HG03135 (cell line): ENCODE data around the gene DNAJC8.

Experiments
- ATAC-seq: cut with Tn5 transposase; IDR thresholded peaks from one replicate; pipeline ENCODE4 v1.9.1; 2021; ENCODE audit warnings: mild to moderate bottlenecking, moderate library complexity; ENCODE audit not compliant: unreplicated experiment

DNAJC8 gene

DNA sequence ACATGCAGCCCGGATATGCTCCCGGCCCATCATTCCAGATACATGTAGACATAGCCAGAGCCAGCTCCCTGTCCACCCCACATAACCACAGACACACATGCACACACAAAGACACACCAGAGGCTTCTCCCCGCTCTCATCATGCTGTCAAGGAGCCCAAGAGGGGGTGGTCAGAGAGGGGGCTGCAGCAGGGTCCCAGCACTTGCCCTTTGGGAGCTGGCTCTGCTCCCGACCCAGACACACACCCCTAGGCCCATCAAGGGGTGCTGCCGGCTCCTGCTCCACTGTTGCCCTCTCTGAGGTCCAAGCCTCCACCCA, 58.9 kb downstream of the DNAJC8 start:
- no peak for ATAC-seq

DNA sequence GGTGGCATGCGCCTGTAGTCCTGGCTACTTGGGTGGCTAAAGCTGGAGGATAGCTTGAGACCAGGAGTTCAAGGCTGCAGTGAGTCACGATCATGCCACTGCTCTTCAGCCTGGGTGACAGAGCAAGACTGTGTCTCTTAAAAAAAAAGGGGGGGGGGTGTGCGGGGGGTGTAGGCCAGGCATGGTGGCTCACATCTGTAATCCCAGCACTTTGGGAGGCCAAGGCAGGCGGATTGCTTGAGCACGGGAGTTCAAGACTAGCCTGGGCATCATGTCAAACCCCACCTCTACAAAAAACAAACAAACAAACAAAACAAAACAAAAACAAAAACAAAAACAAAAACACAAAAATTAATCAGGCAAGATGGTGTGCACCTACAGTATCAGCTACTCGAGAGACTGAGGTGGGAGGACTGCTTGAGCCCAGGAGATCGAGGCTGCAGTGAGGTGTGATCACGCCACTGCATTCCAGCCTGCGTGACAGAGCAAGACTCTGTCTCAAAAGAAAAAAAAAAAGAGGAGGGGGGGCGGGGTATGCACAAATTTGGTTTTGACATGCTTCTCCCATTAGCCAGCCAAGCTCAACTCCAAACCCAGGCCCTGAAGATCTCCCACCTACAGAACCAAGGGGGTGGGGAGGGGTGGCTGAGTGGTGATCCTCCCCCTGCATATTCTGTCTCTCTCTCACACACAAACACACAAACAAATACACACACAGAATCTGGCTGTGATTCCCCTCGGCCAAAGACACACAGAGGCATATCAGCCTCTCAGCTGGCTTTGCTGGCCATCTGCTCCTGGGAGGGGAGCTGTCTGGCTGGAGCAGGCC, 59.5 kb downstream of the DNAJC8 start:
- ATAC-seq = no peak

GRCh38 chr1:28172713-28173150, 60.1 kb downstream of the DNAJC8 start:
- ATAC-seq = peak; percentile 70

DNA sequence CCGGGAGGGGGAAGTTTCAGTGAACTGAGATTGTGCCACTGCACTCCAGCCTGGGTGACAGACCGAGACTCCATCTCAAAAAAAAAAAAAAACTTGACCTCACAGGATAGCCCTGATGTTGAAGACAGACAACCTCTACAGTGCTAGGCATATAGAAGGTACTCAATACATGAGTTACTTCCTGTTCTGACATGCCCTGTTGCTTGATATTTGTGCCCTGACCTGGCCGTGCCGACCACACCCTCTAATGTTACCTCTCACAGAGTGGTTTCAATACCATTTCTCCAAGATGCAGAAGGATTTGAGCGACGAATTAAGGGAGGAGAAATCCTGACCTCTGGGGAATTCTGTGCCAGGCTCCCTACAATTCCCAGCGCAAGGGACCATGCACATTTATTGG, 61.6 kb downstream of the DNAJC8 start:
- ATAC-seq = no peak

DNA sequence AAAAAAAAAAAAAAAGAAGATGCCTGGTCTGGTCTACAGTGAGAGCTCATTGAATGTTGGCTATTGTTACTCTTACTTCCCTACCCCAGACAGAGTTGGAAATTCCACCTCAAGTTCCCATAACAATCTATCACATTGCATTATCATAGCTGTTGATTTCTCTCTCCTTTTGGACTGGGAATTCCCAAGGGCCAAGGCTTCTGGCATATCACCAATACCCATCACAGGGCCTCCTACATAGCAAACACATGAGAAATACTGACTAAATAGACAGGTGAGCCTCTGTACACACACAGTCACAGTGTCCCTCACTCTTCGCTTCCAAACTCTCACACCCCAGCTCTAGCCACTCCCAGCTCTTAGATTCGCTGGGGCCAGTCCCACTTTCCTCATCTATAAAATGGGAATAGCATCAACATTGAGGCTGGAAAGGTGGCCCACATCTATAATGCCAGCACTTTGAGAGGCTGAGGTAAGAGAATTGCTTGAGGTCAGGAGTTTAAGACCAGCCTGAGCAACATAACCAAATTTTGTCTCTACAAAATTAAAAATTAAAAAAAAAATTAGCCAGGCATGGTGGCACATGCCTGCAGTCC, 62.7 kb downstream of the DNAJC8 start:
- no peak for ATAC-seq

GRCh38 chr1:28163496-28164161, 69.2 kb downstream of the DNAJC8 start:
- no peak for ATAC-seq

DNA sequence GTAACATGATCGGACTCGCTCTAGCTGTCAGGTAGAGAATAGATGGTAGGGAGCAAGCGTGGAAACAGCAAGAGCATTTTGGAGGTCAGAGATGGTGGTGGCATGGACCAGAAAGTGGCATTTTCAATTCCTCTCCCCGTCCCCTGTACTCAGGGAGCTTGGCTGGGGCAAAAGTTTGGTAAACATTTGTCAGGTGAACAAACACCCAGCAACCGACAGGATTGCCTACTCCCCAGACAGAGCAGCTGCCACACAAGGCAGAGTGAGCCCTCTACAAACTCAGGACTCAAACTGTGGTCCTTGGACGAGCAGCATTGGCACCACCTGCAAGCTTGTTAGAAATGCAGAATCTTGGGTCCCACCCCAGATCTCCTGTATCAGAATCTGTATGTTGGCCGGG, 70.7 kb downstream of the DNAJC8 start:
- ATAC-seq = no peak

DNA sequence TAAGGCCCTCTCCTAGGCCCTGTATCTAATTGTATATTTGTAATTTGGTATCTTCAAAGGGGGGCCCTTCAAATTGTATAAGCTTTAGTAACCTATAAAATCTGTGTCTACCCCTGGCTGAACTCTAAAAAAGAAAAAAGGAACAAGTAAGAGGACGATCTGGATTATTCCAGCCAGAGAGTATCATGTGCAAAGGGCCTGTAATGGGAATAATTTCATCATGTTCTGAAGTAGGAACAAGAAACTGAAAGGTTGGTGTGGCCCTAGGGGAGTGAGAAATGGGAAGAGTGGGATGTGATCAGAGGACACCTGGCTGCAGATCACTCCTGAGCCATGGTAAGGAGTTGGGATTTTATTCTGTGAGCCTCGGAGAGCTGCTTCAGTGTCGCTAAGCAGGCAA, 71.1 kb downstream of the DNAJC8 start:
- no peak for ATAC-seq

- ATAC-seq = no peak
Observed at GRCh38 chr1:28160782-28161266, 72.0 kb downstream of the DNAJC8 start.

GRCh38 chr1:28159680-28160079, 73.1 kb downstream of the DNAJC8 start:
- no peak for ATAC-seq

DNA sequence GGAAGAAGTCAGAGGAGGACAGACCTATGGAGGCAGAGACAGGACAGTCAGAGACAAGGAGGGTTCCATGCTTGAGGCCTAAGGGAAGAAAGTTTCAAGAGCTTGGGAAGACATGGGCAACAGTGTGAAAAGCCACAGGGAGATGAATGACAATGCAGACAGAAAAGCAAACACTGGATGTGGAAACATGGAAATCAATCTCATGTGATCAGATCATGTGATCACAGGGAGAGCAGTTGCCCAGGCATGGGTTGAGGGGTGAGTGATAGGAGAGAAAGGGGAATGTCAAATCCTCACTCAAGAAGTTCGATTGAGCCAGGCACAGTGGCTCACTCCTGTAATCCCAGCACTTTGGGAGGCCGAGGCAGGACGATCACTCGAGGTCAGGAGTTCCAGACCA, 73.6 kb downstream of the DNAJC8 start:
- no peak for ATAC-seq

DNA sequence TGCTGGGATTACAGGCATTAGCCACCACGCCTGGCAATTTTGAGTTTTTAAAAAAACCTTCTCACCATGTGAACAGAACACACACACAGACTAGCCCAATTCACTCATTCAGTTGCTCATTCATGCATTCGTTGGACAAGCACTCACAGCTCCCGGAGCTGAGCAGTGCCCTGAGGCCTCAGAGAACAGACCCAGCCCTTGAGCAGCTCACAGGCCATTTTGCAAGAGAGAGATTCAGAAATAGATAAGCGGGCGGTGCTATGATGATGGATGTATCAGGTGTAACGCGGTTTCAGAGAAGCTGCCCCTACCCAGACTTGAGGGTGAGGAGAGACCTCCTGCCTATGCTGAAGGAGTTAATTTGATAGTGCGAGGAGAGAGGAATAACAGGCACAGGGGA, 74.9 kb downstream of the DNAJC8 start:
- ATAC-seq = no peak

- no peak for ATAC-seq
Observed at GRCh38 chr1:28156821-28157220, 76.0 kb downstream of the DNAJC8 start.

- ATAC-seq = no peak
Observed at GRCh38 chr1:28155628-28156027, 77.2 kb downstream of the DNAJC8 start.

- no peak for ATAC-seq
Observed at GRCh38 chr1:28154078-28154594, 78.7 kb downstream of the DNAJC8 start.
